ENCODE measurements around the gene PDE3A.
"Not testable (repeated sequence)": the region's sequence is repeated elsewhere in the genome, so short reads cannot be mapped to it uniquely, and the experiment has no call there.

PDE3A gene

DNA sequence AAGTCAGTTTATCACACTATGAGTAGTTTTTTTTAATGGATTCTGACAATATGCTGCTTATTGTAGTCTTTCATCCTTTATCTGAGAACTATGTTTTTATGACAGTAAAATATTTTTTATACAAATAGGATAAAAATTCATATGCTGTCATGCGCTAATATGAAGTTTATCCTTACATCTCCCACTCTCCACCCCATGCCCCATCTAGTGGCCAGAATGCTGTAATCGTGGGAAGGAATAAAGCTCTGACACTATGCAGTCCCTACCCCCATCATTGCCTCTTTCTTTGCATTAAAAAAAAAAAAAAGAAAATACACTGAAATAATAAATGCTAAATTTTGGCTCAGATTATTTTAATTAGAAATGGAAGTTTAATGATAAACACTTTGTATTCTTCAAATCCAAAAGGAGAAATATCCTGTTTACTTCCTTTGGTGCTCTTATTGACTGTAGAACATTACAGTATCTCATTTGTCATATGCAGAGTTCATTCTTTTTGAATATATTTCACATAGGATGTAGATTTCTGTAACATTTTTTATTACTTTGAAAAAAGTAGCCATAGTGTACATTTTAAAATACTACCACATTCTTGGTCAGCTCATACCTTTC is 180.9 kb downstream of the PDE3A start:
- DNase-seq (ENCODE audit: low read depth in 2 of 2): no peak

DNA sequence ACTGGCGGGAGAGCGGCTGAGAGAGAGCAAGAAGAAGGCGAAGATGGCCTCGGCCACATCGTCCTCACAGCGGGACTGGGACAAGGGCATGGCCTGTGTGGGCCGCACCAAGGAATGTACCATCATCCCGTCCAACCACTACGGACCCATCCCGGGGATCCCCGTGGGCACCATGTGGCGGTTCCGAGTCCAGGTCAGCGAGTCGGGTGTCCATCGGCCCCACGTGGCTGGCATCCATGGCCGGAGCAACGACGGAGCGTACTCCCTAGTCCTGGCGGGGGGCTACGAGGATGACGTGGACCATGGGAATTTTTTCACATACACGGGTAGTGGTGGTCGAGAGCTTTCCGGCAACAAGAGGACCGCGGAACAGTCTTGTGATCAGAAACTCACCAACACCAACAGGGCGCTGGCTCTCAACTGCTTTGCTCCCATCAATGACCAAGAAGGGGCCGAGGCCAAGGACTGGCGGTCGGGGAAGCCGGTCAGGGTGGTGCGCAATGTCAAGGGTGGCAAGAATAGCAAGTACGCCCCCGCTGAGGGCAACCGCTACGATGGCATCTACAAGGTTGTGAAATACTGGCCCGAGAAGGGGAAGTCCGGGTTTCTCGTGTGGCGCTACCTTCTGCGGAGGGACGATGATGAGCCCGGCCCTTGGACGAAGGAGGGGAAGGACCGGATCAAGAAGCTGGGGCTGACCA is 183.6 kb downstream of the PDE3A start:
- not testable (repeated sequence) for DNase-seq (ENCODE audit: low read depth in 2 of 2)

DNA sequence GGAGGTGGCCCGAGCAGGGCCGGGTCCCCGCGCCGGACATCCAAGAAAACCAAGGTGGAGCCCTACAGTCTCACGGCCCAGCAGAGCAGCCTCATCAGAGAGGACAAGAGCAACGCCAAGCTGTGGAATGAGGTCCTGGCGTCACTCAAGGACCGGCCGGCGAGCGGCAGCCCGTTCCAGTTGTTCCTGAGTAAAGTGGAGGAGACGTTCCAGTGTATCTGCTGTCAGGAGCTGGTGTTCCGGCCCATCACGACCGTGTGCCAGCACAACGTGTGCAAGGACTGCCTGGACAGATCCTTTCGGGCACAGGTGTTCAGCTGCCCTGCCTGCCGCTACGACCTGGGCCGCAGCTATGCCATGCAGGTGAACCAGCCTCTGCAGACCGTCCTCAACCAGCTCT is 184.2 kb downstream of the PDE3A start:
- not testable (repeated sequence) for DNase-seq (ENCODE audit: low read depth in 2 of 2)

DNA sequence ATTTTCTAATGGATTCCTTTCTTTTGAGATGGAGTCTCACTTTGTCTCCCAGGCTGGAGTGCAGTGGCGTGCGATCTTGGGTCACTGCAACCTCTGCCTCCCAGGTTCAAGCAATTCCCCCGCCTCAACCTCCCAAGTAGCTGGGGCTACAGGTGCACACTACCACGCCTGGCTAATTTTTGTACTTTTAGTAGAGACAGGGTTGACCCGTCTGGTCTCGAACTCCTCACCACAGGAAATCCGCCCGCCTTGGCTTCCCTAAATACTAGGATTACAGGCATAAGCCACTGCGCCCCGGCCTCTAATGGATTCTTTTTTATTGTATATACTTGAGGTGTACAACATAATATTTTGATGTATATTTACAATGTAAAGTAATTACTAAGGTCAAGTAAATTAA is 186.7 kb downstream of the PDE3A start:
- DNase-seq (ENCODE audit: low read depth in 2 of 2): no peak

DNA sequence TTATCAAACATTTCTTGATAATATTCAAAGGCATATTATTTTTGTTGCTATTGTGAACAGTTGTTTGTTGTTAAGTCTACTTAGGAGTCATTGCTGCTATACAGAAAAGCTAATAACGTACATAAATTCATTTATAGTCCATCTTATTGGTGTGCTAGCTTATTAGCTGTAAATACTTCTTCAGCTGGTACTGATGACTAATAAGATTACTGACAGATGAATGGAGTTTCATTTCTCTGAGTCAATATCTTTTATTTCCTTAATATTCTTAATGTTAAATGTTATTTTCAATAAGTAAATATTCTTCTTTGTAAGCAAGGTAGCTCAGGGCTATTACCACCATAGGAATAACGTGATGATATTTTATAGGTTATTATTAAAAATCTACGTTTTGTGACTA is 187.4 kb downstream of the PDE3A start:
- DNase-seq (ENCODE audit: low read depth in 2 of 2): no peak

DNA sequence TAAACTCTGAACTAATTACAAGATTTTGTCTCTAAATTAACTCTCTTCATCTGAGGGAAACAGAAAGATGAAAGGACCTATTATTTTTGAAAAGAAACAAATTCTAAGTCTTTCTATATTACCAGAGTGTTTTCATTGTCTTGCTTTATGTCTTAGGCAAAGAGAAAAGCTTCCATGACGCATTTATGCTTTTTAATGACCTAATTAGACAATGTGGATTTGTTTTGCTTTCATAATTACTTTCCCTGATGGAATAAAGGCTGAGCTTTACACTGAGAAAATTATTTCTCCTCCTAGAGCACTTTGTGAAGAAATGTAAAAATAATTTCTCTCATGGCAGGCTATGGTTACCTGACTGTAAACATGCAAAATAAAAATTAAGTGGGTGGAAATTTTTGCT is 188.8 kb downstream of the PDE3A start:
- DNase-seq (ENCODE audit: low read depth in 2 of 2): no peak

DNA sequence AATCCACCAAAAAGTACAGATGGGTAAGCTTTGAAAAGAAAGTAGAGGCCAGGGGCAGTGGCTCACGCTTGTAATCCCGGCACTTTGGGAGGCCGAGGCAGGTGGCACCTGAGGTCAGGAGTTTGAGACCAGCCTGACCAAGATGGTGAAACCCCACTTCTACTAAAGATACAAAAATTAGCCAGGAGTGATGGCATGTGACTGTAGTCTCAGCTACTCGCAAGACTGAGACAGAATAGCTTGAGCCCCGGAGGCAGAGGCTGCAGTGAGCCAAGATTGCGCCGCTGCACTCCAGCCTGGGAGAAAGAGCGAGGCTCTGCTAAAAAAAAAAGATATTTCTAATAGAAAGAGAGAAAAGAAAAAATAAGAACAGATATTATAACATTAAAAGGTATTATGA is 192.6 kb downstream of the PDE3A start:
- no peak for DNase-seq (ENCODE audit: low read depth in 2 of 2)

DNA sequence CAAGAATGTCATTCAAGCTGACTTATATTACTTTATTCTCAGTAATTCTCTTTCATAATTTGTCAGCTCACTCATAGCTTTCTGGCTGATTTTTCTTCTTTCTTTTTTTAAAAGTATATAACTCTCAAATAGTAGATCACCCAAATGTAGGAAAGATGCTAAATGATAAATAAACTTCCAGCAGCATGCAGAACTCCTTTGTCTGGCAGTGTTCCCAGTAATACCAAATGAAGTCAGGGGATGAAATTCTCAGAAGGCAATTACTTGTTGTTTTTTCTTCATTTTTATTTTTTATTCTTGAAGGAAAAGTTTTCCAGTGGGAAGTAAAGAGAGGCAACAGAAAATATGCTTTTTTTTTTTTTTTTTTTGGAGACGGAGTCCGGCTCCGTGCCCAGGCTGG is 193.5 kb downstream of the PDE3A start:
- no peak for DNase-seq (ENCODE audit: low read depth in 2 of 2)

DNA sequence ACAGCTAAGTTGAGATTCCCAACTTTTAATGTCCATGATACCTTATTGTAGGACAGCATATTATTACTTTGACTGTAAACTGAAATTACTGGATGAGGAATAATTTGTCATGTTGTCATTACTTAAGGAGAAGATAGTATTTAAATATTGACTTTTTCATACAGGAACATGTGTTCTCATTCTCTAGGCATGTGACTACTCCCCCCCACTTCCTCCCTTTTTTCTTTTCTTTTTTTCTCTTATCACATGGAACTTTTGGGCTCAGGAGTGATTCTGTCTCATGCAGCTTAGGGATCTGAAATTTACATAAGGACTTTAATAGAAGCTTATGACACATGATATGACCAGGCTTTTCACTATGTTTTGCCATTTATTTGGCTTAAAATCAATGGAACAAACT is 199.1 kb downstream of the PDE3A start:
- no peak for DNase-seq (ENCODE audit: low read depth in 2 of 2)

DNA sequence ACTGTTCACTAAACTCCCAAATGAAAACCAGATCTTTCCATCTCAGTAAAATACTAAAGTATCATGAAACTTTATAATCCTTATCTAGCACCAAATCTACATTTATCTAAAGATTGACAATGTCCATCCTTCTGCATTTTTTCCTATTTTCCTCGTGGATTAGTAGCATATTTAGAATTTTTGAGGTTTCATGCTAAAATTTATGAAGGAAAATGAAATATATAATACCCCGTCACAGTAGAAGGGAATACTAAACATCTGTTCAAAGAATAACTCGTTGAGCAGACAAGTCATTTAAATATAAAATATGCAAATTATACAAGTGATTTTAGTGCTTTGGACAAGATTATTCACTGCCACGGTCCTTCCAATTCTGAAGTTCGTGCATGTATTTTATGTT is 204.1 kb downstream of the PDE3A start:
- no peak for DNase-seq (ENCODE audit: low read depth in 2 of 2)

DNA sequence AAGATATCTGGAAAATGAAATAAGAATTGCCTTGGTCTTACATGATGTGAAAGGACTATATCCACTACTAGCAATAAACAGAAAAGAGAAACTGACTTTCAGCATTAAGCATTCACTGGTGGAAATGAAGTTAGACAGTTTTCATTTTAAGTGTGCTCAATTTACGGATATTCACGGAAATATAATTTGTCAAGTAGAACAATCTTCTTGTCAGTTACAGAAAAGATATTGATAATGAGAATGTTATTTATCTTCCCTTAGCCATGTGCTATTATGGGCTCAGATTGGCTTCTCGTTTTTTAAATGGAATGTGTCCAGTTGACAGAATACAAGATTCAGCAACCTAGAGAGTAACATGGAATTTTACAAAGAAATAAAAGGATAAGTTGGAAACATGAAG is 208.2 kb downstream of the PDE3A start:
- no peak for DNase-seq (ENCODE audit: low read depth in 2 of 2)

DNA sequence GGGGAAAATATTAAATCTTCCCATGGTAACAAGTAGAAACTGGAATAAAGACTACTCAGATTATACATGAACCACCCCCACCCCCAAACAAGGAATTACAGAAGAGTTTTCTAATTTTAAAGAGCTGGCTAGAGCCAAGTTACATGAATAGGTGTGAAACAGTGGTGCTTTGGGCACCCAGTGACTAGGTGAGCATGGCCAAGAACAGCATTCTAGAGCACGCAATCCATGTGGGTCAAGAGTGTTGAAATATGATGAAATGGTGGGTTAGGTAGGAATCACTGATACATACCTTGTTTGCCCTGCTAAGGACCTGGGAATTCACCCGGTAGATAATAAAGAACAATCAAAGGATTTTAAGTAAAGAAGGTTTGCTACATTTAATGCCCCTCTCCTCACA is 208.7 kb downstream of the PDE3A start:
- DNase-seq (ENCODE audit: low read depth in 2 of 2): no peak

DNA sequence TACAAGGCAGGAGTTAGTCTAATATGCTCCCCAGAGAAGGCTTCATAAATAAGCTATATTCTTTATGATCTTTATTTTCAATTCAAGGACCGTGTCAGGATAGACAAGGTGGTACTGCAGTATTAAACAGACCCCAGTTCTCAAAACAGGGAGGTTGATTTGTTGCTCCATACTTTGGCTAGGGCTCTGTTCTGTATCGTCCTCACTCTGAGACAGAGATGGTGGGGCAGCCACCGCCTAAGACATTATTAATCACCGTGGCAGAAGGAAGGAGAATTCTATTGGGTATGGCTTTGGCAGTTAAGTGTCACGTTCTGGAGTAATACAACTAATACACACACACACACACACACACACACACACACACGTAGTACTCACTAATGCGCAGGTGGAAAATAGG is 209.8 kb downstream of the PDE3A start:
- no peak for DNase-seq (ENCODE audit: low read depth in 2 of 2)

DNA sequence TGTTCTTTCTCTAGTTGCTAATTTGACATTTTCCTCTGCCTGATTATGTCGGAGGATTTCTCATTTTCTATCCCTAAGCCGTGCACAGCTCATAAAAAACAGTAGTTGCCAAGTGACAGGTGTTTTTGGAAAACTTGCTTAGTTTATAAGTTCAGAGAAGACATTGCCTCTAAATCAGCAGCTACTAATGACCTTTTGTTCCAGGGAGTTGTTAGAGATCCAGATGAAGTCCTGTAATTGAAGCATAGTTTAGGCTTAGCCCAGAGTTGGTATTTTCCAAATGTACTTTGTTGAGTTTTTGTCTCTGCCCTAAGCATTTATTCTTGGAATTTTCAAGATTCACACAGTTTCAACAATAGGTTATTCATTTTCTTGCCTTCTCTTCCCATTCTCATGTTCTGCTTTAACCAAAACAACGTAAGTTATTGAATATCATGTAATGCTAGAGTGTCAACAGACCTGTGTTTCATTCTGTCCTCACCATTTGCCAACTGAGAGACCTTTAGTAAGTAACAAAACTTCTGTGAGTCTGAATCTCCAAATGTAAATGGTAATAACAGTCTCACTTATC is 216.8 kb downstream of the PDE3A start:
- no peak for DNase-seq (ENCODE audit: low read depth in 2 of 2)

DNA sequence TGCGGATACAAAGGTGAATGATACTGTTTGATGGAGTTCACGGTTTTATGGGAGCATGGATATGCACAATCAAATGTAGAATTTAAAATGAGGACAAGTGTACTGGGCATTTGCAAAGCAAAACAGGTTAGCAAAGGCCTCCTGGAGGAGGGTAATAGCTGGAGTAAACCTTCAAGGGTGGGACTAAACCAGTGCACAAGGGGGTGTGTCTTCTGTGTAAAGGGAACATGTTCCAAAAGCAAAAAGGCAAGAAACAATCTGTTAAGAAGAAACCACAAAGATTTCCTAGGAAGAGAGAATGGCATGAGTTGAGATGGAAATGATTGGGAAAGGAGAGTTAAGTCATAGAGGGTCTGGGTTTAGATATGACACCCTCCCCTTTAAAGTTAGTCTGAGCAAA is 217.6 kb downstream of the PDE3A start:
- DNase-seq (ENCODE audit: low read depth in 2 of 2): no peak

DNA sequence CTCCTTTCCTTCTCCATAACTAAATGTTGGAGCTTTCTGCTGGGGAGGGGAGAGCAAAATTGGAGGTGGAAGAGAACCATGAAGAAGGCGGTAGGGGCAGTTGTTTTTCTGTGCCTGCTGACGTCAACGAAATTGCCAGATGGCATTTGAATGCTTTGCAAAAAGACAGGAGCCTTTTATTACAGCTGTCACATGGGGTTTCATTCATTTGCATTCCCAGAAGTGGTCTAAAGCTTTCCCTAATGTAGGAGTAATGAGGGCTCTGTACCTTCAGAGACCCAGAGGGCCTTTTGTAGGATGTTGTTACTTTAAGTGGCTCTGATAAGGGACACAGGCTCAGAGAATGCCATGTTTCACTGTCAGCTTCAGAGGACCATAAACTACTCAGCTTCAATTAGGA is 219.7 kb downstream of the PDE3A start:
- DNase-seq (ENCODE audit: low read depth in 2 of 2): no peak

DNA sequence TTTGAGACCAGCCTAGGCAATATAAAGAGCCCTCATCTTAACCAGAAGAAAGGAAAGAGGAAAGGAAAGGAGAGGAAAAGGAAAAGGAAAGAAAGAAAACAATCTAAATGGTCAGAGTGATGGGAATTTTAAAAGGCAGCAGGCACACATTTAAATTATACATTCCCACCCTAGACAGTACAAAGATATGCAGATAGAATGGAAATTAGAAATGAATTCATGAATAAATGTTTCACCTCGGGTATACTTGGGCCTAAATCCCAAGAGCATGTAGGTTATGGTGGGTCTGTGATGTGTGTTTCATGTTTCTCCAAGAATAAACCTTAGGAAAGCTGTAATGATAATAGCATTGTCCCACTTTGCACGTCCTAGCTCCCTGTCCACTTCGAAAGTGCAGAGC is 222.2 kb downstream of the PDE3A start:
- DNase-seq (ENCODE audit: low read depth in 2 of 2): no peak

DNA sequence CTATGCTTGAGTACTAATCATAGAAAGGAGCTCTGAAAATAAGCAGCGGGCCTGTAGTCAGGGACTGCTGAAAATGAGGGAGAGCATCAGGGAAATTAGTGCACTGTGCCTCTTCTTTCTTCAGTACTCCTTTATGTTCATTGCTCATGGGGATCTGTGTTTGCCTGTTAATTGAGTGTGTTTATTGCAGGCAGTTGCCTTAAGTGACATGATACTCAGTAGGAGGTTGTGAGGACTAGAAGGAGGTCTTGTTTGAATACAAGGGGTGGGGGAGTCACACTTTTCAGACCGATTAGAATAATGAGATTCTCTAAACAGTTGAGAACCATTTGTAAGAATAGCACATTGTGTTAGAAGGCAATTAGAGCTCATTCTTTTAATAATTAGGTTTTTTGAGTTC is 224.2 kb downstream of the PDE3A start:
- DNase-seq (ENCODE audit: low read depth in 2 of 2): no peak

DNA sequence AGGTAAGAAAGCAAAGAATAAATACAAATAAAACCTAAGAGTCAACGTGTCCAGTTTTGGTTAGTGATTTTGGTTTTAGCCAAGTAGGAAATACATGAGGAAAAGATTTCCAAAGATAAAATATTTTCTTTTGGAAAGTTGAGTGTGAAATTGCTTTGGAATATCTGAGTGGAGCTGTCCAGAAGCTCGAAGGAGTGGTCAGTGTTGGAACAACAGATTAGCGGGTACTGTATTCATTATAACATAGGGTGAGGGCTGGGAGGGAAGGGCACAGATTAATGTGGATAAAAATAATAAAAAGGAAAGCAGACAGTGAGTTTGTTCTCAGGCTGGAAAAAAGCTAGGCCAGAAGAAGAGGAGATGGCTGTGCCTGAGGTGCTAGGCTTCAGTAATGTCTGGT is 225.3 kb downstream of the PDE3A start:
- no peak for DNase-seq (ENCODE audit: low read depth in 2 of 2)

DNA sequence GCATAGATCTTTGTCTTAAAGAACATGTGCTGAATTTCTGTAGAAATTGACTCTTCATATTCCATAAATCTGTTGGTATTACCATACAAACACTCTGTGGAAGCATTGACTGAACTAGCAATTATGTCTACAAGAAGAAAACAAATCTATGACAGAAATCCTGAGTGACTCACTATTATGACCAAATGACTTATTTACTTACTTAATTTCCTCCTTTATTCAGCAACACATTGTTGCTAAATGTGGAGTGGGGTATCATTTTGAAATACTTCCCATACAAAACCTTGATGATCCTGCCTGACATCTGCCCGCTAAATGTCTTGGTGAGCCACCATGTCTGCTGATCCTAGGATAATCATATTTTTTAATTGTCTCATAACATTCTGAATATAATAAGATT is 227.7 kb downstream of the PDE3A start:
- no peak for DNase-seq (ENCODE audit: low read depth in 2 of 2)

DNA sequence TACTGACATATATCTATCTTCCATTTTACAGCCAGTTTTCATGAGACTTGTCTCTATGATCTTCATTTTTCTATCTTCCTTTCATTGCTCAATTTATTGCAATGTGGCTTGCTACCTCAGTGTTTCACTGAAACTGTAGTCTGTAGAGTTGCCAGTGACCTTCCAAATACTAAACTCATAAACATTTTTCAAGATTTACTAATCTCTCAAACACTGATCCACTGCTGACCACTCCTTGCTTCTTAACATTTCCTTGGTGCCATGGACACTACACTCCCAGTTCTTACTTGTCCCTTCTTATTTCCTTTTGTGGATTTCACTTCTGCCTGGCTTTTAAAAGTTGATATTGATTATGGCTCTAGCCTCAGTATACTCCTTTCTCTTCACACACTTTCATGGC is 231.4 kb downstream of the PDE3A start:
- DNase-seq (ENCODE audit: low read depth in 2 of 2): no peak

DNA sequence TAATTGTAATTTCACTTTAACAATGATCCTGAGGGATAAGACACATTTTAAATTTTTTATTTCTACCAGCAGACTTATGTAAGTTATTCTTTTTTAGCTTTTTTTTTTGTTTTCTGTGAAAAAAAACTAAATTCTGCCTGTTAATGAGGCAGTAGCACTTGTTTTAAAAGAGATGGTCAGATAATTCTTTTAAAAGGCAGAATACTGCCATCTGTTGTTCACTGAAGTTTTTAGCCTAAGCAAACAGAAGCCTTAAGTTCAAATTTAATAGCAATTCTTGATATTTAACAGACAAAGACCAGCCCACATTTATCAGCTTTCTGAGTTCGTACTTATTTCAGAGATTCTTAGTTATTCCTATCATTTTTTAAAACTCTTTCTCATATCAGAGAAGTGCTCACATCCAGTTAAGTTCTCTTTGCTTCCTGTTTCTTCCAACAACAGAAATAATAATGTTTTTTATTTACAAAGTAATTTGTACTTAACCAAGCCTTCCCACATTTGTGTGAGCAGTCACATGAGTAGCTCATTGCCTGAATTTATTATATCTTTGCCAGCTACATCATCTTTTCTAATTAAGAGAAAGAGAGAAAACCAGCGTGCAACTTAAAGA is 233.4 kb downstream of the PDE3A start:
- DNase-seq (ENCODE audit: low read depth in 2 of 2): no peak

All from stimulated activated CD8-positive, alpha-beta memory T cell treated with anti-CD3 and anti-CD28 coated beads, Interleukin-2, amount 100 ng/mL, for 1 hour (primary cell).